GM18519 (cell line): Measurements from ENCODE around the gene SPATA7.
"Not testable (repeated sequence)": the region's sequence is repeated elsewhere in the genome, so short reads cannot be mapped to it uniquely, and the experiment has no call there.

Source experiments
- ATAC-seq: cut with Tn5 transposase; IDR thresholded peaks from one replicate; pipeline ENCODE4 v1.9.1; 2021; ENCODE audit warnings: mild to moderate bottlenecking, moderate library complexity; ENCODE audit not compliant: unreplicated experiment, low FRiP score

The SPATA7 gene

DNA sequence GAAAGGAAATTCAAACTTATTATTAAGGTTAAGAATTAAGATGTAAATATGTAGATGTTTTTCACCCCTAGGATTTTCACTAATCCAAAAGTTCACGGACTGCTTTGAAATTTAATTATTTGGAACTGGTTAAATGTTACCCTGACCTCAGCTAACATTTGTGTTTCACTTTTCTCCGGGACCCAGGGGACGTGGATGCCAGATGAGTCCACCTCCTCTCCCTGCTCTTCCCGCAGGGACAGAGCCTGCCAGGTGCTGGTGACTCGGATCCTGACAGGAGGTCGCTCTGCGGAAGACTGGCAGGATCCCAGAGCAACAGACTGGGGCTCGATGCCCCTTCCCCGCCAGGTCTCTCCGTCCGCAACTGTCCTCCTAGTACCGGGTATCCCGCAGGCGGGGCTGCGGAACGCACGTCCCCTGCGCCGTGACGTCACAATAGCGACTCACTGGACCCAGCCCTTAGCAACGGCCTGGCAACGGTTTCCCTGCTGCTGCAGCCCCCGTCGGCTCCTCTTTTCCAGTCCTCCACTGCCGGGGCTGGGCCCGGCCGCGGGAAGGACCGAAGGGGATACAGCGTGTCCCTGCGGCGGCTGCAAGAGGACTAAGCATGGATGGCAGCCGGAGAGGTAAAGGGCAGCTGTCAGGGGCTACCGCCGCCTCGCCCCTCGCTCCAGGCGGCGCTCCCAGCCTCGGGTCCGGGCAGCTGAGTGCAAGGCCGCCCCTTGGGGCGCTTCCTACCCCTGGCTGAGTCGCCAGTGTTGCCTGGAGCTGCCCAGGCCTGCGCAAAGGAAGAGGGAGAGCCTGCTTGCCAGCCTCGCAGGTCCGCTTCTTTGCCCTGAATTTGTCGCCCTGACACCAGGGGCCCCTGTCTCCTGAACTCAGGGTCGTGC is at the start of gene SPATA7:
Gene SPATA7, plus strand, starts transcription at position 446 of the 890 bp plus-strand sequence. Its CDS starts 162 bp downstream, at position 608.
- ATAC-seq = peak; percentile 98

DNA sequence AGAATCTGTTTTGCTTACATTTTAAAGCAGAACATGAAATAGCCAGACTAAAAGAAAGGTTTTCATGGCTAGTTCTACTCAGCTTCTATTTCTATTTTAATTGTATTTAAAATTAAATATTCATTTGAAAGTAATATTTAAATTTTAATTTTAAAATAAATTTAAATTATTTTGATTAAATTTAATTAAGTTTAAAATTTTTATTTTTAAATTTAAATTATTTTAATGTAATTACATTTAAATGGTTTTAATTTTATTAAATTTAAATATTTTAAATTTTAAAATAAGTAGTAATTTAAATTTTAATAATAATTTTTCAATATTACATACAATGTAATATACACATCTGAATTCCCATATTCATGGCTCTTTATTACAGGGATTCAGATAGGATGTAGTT is 45.1 kb upstream of the SPATA7 start:
- ATAC-seq = no peak

DNA sequence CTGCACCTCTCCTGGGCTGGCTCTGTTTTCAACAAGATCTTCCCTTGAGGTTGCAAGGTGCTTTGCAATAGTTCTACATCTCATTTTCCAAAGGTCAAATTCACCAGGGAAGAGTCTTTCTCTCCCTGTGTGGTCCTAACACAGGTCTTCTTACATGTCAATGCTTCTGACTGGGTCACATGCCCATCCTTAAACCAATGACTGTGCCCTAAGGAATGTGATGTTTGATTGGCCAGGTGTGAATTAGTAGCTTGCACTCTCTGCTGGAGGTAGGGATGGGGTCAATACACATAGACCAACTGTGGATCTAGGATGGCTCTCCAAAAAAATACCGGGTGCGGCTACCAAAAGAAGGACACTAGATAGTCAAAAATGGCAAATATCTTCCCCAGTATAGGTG is 42.5 kb upstream of the SPATA7 start:
- ATAC-seq = no peak

GRCh38 chr14:88346048-88346639 is 39.3 kb upstream of the SPATA7 start:
- no peak for ATAC-seq

DNA sequence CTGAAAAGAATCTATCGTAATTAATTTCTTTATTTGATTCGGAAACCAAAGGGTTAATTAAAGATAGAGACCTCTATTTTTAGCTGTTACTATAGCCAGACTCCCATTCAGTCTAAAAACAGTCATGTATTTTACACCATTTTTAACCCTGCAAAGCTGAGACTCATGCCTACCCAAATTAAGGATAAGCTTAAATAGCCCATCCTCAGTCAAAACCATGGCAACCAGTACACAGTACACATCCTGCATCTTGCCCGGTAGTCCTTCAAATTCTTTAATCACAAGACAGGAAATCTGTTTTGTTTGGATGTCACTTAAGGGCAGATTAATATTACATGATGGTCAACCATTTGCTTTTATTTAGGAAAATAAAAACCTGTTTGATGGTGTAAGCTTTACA is 36.9 kb upstream of the SPATA7 start:
- no peak for ATAC-seq

DNA sequence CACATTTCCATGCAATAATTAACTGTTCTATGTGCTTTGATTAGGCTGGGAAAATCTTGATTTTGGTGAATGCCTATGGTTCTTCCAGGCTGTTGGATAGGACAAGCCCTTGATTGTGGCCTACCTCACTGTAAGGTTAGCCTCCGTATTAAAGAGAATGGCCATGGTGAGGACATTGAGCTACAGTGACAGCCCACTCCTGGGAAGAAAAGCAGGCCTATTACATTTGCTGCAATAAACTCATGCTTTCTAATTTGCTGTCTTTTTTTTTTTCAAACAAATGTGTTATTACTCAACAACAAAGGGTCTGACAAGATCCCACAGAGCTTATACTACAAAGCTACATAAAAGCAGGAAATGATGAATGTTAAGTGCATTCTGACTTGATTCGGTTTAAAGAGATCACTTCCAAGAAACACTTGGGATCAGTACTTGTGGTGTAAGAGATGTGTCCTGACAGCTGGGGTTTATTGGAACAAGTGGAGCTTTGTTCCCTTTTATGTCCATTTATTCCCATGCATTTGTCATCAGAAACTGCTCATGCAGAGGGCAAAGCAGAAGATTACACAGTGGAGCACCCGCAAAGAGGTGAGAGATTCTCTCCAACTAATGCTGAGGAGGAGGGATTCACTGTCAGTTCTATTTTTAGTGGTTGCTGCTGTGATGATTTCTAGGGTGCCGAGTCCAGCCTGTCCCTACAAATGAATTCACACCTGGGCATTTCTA is 33.3 kb upstream of the SPATA7 start:
- ATAC-seq = no peak

GRCh38 chr14:88352698-88353097 is 32.8 kb upstream of the SPATA7 start:
- no peak for ATAC-seq

GRCh38 chr14:88354358-88354757 is 31.1 kb upstream of the SPATA7 start:
- ATAC-seq = no peak

GRCh38 chr14:88359500-88359899 is 26.0 kb upstream of the SPATA7 start:
- no peak for ATAC-seq

GRCh38 chr14:88363644-88364043 is 21.8 kb upstream of the SPATA7 start:
- no peak for ATAC-seq

GRCh38 chr14:88364710-88365413 is 20.6 kb upstream of the SPATA7 start:
- ATAC-seq = no peak

DNA sequence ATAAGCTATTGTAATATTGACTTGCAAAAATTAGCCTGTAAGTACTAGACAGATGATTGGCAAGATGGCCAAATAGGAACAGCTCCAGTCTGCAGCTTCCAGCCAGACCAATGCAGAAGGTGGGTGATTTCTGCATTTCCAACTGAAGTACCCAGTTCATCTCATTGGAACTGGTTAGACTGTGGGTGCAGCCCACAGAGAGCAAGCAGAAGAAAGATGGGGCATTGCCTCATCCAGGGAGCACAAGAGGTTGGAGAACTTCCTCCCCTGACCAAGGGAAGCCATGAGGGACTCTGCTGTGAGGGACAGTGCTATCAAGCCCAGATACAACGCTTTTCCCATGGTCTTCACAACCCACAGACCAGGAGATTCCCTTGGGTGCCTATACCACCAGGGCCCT is 16.0 kb upstream of the SPATA7 start:
- ATAC-seq = no peak

DNA sequence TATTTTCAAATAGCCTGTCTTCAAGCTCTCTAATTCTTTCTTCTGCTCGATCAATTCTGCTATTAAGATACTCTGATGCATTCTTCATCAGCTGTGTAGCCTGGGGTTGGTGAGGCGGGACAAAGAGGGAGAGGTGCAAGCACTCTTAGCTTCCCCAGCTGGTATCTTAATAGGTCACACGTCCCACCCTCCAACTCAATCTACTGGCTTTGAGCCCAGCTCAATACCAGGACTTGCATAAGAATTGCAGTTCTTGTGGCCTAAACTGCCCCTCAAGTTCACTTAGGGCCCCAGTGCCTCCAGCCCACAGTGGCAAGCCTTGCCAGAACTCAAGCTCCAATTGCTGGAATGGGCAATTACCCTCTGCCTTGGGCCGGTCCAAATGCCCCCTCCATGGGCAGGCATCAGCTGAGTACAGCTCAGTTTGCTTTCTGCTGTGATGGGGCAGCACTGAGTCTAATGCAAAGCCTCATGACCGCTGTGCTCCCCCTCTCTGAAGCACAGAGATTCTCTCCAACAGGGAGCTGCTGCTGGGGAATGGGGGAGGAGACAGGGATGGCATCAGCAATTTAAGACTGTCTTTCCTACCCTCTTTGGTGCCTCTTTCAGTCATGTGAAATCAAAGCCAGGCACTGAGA is 5.6 kb upstream of the SPATA7 start:
- no peak for ATAC-seq

DNA sequence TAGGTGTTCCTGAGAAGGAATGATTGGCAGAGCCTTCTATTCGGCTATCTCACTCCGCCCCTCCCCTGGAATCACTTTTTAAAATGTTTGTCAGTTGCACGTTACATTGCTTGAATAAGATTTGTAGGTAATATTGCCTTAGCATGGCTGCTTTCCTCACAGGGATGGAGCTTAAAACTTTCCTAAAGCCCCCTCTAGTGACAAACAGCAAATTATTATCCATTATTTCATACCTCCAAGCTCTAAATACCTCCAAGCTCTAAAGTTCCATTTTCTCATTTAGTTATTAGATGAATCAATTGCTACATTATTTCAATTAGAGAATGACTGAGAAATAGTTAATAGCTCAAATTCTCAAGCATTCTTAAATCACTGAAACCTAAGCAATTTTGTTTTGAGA is 5.1 kb upstream of the SPATA7 start:
- ATAC-seq = no peak

- not testable (repeated sequence) for ATAC-seq
Observed at GRCh38 chr14:88381634-88382033, 3.8 kb upstream of the SPATA7 start.

GRCh38 chr14:88384718-88385117 is 739 bp upstream of the SPATA7 start:
- no peak for ATAC-seq

GRCh38 chr14:88386256-88386794 is 868 bp downstream of the SPATA7 start:
- ATAC-seq = no peak

GRCh38 chr14:88388741-88389282 is 3.4 kb downstream of the SPATA7 start:
- no peak for ATAC-seq

DNA sequence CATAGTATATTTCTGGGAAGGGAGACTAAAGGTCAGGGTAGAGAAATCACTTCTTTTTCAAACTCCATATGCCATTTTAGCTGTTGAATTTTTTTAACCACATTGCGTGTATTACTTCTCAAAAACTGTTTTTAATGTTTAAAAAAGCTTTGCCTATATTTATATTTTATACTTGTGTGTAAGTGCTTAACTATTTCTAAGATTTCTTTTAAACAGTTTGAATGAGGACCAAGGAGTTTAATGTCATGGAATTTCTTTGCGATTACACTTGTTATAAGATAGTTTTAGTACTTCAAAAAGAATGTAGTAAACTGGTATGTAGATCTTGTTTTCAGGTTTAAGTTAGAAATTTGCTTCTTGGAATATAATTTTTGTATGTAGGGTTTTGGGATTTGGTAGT is 7.2 kb downstream of the SPATA7 start:
- ATAC-seq = no peak

DNA sequence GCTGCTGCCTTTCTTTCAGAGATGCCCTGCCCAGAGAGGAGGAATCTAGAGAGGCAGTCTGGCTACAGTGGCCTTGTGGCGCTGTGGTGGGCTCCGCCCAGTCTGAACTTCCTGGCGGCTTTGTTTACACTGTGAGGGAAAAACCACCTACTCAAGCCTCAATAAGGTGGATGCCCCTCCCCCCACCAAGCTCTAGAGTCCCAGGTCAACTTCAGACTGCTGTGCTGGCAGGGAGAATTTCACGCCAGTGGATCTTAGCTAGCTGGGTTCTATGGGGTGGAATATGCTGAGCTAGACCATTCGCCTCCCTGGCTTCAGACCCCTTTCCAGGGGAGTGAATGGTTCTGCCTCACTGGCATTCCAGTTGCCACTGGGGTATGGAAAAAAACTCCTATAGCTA is 25.6 kb downstream of the SPATA7 start:
- ATAC-seq = no peak
